Fibroblast of the aortic adventitia (primary cell): ENCODE data around the gene SEMA4D. TPM values are rescaled to one million over a fixed set of nuclear protein-coding genes. Genes with fewer than 3 reads are reported as not detected.

ENCODE experiments used
- DNase-seq: peaks from one replicate; pipeline ENCODE4 v3.0.0-alpha.2; 2010; ENCODE audit warnings: low read depth
- H3K4me3 ChIP-seq: 2 replicates; pipeline ENCODE4 v1.5.1; 2011; ENCODE audit warnings: low read depth, mild to moderate bottlenecking, control low read depth, low read length, moderate library complexity
- CTCF ChIP-seq: IDR thresholded peaks from 2 replicates; pipeline ENCODE4 v1.5.1; 2011; ENCODE audit warnings: mild to moderate bottlenecking, low read length, control low read depth, inconsistent platforms; ENCODE audit not compliant: insufficient read depth
- total RNA-seq: library from RNA; depleted of rRNA; stranded (reverse); fragments of >200 nt; gene quantifications from 2 replicates; pipeline ENCODE4 v1.2.3, GENCODE V29; 2012; ENCODE audit warnings: low replicate concordance

The SEMA4D gene
- total RNA-seq, 1 donor, result 0.36 TPM

- no peak for TF ChIP-seq CTCF
- no peak for DNase-seq
- no peak overlapping the region for H3K4me3 ChIP-seq
These were observed 44.6 kb upstream of the SEMA4D start for GRCh38 chr9:89542401-89543021.

DNA sequence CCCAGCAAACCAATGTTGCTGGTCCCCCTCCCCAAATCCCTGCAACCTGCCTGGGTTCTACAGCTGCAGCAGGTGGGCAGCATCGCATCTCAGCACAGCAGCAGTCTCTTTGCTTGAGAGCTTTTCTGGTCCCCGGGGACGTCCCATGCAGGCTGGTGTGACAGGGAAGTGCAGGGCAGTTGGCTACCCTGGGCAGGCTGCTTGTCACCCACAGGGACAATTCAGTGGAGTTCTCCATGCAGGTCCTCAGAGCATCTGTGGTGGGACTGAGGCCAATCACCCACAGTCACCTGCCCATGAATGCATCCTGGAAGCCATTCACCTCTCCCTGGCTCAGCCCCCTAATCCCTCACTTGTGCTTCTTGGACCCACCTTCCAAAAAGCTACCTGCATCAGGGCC is 43.9 kb upstream of the SEMA4D start:
- no peak for DNase-seq
- TF ChIP-seq CTCF, result no peak
- no peak overlapping the region for H3K4me3 ChIP-seq

DNA sequence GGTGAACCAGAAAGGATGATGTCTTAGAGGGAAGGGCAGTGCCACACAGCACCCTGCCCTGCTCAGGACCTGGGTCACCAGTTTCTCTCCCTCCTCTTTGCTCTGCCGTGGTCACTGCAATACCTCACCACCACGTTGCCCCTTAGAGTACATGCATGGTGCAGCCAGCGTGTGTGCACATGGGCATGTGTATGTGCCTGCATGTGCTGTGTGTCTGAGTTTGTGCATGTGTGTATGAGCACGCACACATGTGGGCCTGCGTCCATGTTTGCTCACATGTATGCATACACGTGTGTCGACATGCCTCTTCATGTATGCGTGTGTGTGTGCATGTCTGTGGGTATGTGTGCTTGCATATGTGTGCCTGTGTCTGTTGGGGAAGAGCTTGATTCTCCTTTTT is 41.5 kb upstream of the SEMA4D start:
- DNase-seq, result no peak
- no peak for TF ChIP-seq CTCF
- H3K4me3 ChIP-seq, result no peak overlapping the region

DNA sequence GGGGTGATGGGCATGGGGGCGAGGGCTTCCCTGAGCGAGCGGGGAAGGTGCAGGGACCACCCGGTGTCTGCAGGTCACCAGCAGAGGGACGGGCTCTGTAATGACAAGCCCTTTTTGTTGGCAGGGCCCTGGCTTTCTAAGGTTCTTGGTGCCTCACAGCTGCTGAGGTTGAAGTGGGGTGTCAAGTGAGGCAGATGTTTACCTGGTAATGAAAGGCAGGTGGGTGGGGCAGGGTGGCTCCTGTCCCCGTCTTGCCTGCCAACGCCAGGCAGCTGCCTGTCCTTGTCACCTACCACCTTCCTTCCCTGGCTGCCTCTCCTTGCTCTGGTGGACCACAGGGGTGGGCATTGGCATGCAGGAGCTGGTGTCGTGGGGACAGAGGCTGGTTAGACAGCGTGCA is 41.0 kb upstream of the SEMA4D start:
- no peak for TF ChIP-seq CTCF
- DNase-seq, result no peak
- H3K4me3 ChIP-seq, result no peak overlapping the region

DNA sequence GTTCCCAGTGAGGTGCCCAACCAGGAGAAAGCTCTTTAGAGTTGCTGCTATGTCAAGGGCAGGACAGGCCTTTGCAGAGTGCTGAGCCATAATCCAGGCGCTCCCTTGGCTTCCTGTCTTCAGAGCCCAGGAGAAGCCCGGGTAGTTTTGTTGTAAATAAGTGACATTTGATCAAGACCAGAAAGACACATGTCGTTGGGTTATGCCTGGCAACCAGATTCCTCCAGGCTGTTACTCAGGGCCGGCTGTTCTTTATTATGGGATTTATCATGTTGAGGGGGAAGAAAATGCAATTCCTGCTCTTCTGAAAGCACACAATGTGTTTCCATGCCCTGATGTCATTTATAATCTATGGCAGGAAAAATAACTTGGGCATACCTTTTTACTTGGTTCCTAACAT is 39.3 kb upstream of the SEMA4D start:
- H3K4me3 ChIP-seq, result no peak overlapping the region
- TF ChIP-seq CTCF, result no peak
- no peak for DNase-seq

- no peak for TF ChIP-seq CTCF
- no peak for DNase-seq
- no peak overlapping the region for H3K4me3 ChIP-seq
These were observed 38.7 kb upstream of the SEMA4D start for GRCh38 chr9:89536600-89536999.

DNA sequence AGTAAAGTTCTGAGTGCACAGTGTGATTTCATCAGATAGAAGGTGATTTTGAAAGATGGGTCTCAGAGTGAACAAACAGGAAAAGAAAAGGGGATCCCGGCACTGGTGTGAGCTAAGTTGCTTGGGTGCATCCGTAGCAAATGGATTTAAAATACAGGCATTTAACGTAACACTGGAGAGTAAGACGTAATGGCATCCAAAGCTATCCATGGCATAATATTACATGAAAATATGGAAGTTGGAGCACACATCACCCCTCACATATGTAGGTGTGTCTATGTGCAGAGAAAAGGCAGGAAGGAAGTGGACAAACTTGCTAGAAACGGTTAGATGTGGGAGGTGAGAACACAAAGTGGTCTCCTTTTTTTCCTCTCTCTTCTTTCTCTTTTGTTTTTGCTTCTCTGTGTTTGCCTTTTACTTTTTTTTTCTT is 38.2 kb upstream of the SEMA4D start:
- TF ChIP-seq CTCF, result no peak
- DNase-seq, result no peak
- H3K4me3 ChIP-seq, result no peak overlapping the region
